Glutamatergic neuron (in vitro differentiated cells): ENCODE measurements around the gene CD163L1. TPM values are rescaled to one million over a fixed set of nuclear protein-coding genes. Genes with fewer than 3 reads are reported as not detected.
A peak's percentile ranks its signal among the peaks of the same experiment; 100 is the strongest.
"Not testable (repeated sequence)": the region's sequence is repeated elsewhere in the genome, so short reads cannot be mapped to it uniquely, and the experiment has no call there.

Experiments
- DNase-seq: peaks from one replicate; pipeline ENCODE4 v3.0.0; 2022
- H3K27ac Mint-ChIP-seq: one replicate; pipeline ENCODE4 v1.8.0; 2020; ENCODE audit warnings: mild to moderate bottlenecking, mixed read lengths, inconsistent platforms; ENCODE audit not compliant: unreplicated experiment
- H3K27me3 Mint-ChIP-seq: one replicate; pipeline ENCODE4 v1.8.0; 2020; ENCODE audit warnings: mild to moderate bottlenecking, moderate library complexity, mixed read lengths, inconsistent platforms; ENCODE audit not compliant: unreplicated experiment
- H3K36me3 Mint-ChIP-seq: one replicate; pipeline ENCODE4 v1.8.0; 2020; ENCODE audit warnings: mild to moderate bottlenecking, mixed read lengths, inconsistent platforms; ENCODE audit not compliant: unreplicated experiment
- H3K4me1 Mint-ChIP-seq: one replicate; pipeline ENCODE4 v1.8.0; 2020; ENCODE audit warnings: mild to moderate bottlenecking, low read depth, mixed read lengths, inconsistent platforms; ENCODE audit not compliant: unreplicated experiment
- H3K4me3 Mint-ChIP-seq: one replicate; pipeline ENCODE4 v1.8.0; 2020; ENCODE audit warnings: mild to moderate bottlenecking, mixed read lengths, inconsistent platforms; ENCODE audit not compliant: unreplicated experiment
- H3K9me3 Mint-ChIP-seq: one replicate; pipeline ENCODE4 v1.8.0; 2020; ENCODE audit warnings: mild to moderate bottlenecking, moderate library complexity, mixed read lengths, inconsistent platforms; ENCODE audit not compliant: unreplicated experiment
- CTCF ChIP-seq: fragments of 200-600 bp; sonication (generic); IDR thresholded peaks from one replicate; pipeline ENCODE4 v1.5.0; 2021; ENCODE audit not compliant: partially characterized antibody, unreplicated experiment
- total RNA-seq: library from RNA; stranded (reverse); fragmentation: NEBNext Ultra II Directional; extraction: Animal tissue kit (Norgen Biotek cat#: 25700); gene quantifications from one replicate; pipeline ENCODE4 v1.2.1, GENCODE V29; 2021; ENCODE audit not compliant: unreplicated experiment

The CD163L1 gene
- total RNA-seq, 1 donor from 2014 or later: 36.8 TPM

GRCh38 chr12:7450667-7451066 is 6.7 kb upstream of the CD163L1 start:
- H3K9me3 Mint-ChIP-seq: no peaks in the 10 kb centered on the region
- no peak overlapping the region for H3K27ac Mint-ChIP-seq
- no peak overlapping the region for H3K4me3 Mint-ChIP-seq
- no peak for DNase-seq
- peaks cover 6% of the 10 kb centered on the region for H3K36me3 Mint-ChIP-seq
- no peaks in the 10 kb centered on the region for H3K4me1 Mint-ChIP-seq
- no peak for TF ChIP-seq CTCF
- no peaks in the 10 kb centered on the region for H3K27me3 Mint-ChIP-seq

- H3K27ac Mint-ChIP-seq: no peak overlapping the region
- no peak for DNase-seq
- H3K9me3 Mint-ChIP-seq: no peaks in the 10 kb centered on the region
- TF ChIP-seq CTCF: no peak
- H3K4me3 Mint-ChIP-seq: no peak overlapping the region
- no peaks in the 10 kb centered on the region for H3K4me1 Mint-ChIP-seq
- H3K36me3 Mint-ChIP-seq: no peaks in the 10 kb centered on the region
- H3K27me3 Mint-ChIP-seq: no peaks in the 10 kb centered on the region
Measured at GRCh38 chr12:7448099-7448498, 4.1 kb upstream of the CD163L1 start.

GRCh38 chr12:7444537-7444936 is 584 bp upstream of the CD163L1 start:
- Mint-ChIP-seq H3K4me1 (peaks cover 3% of the 10 kb centered on the region), H3K36me3 (peaks cover 3% of the 10 kb centered on the region)

GRCh38 chr12:7441216-7441615 is 2.7 kb downstream of the CD163L1 start:
- peaks cover 11% of the 10 kb centered on the region for H3K9me3 Mint-ChIP-seq
- H3K4me1 Mint-ChIP-seq: peaks cover 5% of the 10 kb centered on the region
- H3K36me3 Mint-ChIP-seq: peaks cover 14% of the 10 kb centered on the region
- no peak overlapping the region for H3K4me3 Mint-ChIP-seq
- no peak overlapping the region for H3K27ac Mint-ChIP-seq
- TF ChIP-seq CTCF: no peak
- peaks cover 5% of the 10 kb centered on the region for H3K27me3 Mint-ChIP-seq
- no peak for DNase-seq

More at GRCh38 chr12:7444537-7444936, 584 bp upstream of the CD163L1 start:
- no peak for TF ChIP-seq CTCF
- H3K27ac Mint-ChIP-seq: no peak overlapping the region
- DNase-seq: no peak
- peaks cover 4% of the 10 kb centered on the region for H3K9me3 Mint-ChIP-seq
- H3K27me3 Mint-ChIP-seq: no peaks in the 10 kb centered on the region
- H3K4me3 Mint-ChIP-seq: no peak overlapping the region

- TF ChIP-seq CTCF: no peak
- Mint-ChIP-seq H3K9me3 (peaks cover 11% of the 10 kb centered on the region), H3K4me3 (peak overlapping the region; percentile 92), H3K27ac (peak overlapping the region; percentile 93), H3K4me1 (peaks cover 5% of the 10 kb centered on the region), H3K36me3 (peaks cover 14% of the 10 kb centered on the region), H3K27me3 (peaks cover 5% of the 10 kb centered on the region)
- peak; percentile 83 for DNase-seq
Measured at GRCh38 chr12:7439579-7440505, 4.1 kb downstream of the CD163L1 start.

GRCh38 chr12:7438291-7438995 is 5.5 kb downstream of the CD163L1 start:
- Mint-ChIP-seq H3K4me3 (peak overlapping the region; percentile 92), H3K9me3 (peaks cover 11% of the 10 kb centered on the region), H3K27ac (peak overlapping the region; percentile 93), H3K36me3 (peaks cover 14% of the 10 kb centered on the region)
- not testable (repeated sequence) for DNase-seq, H3K4me1 Mint-ChIP-seq, H3K27me3 Mint-ChIP-seq

GRCh38 chr12:7437494-7437893 is 6.5 kb downstream of the CD163L1 start:
- not testable (repeated sequence) for H3K4me1 Mint-ChIP-seq, H3K27ac Mint-ChIP-seq, H3K4me3 Mint-ChIP-seq, H3K27me3 Mint-ChIP-seq, DNase-seq
- peaks cover 11% of the 10 kb centered on the region for H3K9me3 Mint-ChIP-seq
- H3K36me3 Mint-ChIP-seq: peaks cover 14% of the 10 kb centered on the region
